Lower lobe of right lung (tissue), 2 donors: ENCODE measurements around the gene TTC23. TPM values are rescaled to one million over a fixed set of nuclear protein-coding genes. Genes with fewer than 3 reads are reported as not detected.

Experiments used
- ATAC-seq, 2 donors: fragments of 200-7000 bp; cut with Tn5 transposase; one replicate each; pipeline ENCODE4 v1.9.1; 2020 to 2022; ENCODE audit warnings: mild to moderate bottlenecking in 2 of 2, moderate library complexity in 2 of 2
- DNase-seq: peaks from one replicate; pipeline ENCODE4 v3.0.0-alpha.2; 2020
- H3K27ac ChIP-seq: fragments of 200-600 bp; one replicate; pipeline ENCODE4 v1.8.0; 2022
- H3K27me3 ChIP-seq: fragments of 200-600 bp; one replicate; pipeline ENCODE4 v1.8.0; 2022; ENCODE audit warnings: low read depth
- H3K36me3 ChIP-seq: fragments of 200-600 bp; one replicate; pipeline ENCODE4 v1.8.0; 2022; ENCODE audit warnings: mild to moderate bottlenecking
- H3K4me1 ChIP-seq: fragments of 200-600 bp; one replicate; pipeline ENCODE4 v1.8.0; 2022
- H3K4me3 ChIP-seq: fragments of 200-600 bp; one replicate; pipeline ENCODE4 v1.8.0; 2022; ENCODE audit warnings: mild to moderate bottlenecking
- H3K9me3 ChIP-seq: fragments of 200-600 bp; one replicate; pipeline ENCODE4 v1.8.0; 2022
- CTCF ChIP-seq: fragments of 200-600 bp; IDR thresholded peaks from one replicate; pipeline ENCODE4 v1.8.0; 2022; ENCODE audit warnings: antibody characterized with exemption, mild to moderate bottlenecking
- intact Hi-C: fragments of 100-400 bp; cut with DNase I; formaldehyde crosslinking; loops from one replicate; pipeline ENCODE4 v1.11.0; 2022
- total RNA-seq: library from RNA; stranded (reverse); fragmentation: NEBNext Ultra II Directional; extraction: Animal tissue kit (Norgen Biotek cat#: 25700); gene quantifications from one replicate; pipeline ENCODE4 v1.2.1, GENCODE V29; 2021
- donor health status: DM: no; HTN: yes; CAD: no; lungs with severe emphysema.

The TTC23 gene
- total RNA-seq, 1 donor from 2014 or later = 16.4 TPM

GRCh38 chr15:99154271-99154670, 95.1 kb downstream of the TTC23 start:
- no peaks in the 10 kb centered on the region for H3K4me1 ChIP-seq
- no peak overlapping the region for H3K27ac ChIP-seq
- no peaks in the 10 kb centered on the region for H3K27me3 ChIP-seq
- H3K9me3 ChIP-seq = no peaks in the 10 kb centered on the region
- ATAC-seq (no peak), DNase-seq (no peak)
- intact Hi-C loops = no loop called here
- no peak for TF ChIP-seq CTCF
- no peak overlapping the region for H3K4me3 ChIP-seq
- H3K36me3 ChIP-seq = no peaks in the 10 kb centered on the region

- no peaks in the 10 kb centered on the region for H3K27me3 ChIP-seq
- H3K27ac ChIP-seq = no peak overlapping the region
- intact Hi-C loops = no loop called here
- no peak for ATAC-seq
- DNase-seq = no peak
- peaks cover 5% of the 10 kb centered on the region for H3K36me3 ChIP-seq
- no peaks in the 10 kb centered on the region for H3K9me3 ChIP-seq
- no peak for TF ChIP-seq CTCF
- H3K4me1 ChIP-seq = no peaks in the 10 kb centered on the region
- H3K4me3 ChIP-seq = no peak overlapping the region
Measured at GRCh38 chr15:99153026-99153535, 96.3 kb downstream of the TTC23 start.

- H3K27ac ChIP-seq = no peak overlapping the region
- no peak for TF ChIP-seq CTCF
Measured at GRCh38 chr15:99151156-99151555, 98.2 kb downstream of the TTC23 start.

GRCh38 chr15:99149366-99149765, 100.0 kb downstream of the TTC23 start:
- Histone ChIP-seq H3K9me3 (no peaks in the 10 kb centered on the region), H3K4me1 (no peaks in the 10 kb centered on the region), H3K36me3 (peaks cover 5% of the 10 kb centered on the region), H3K27me3 (no peaks in the 10 kb centered on the region), H3K4me3 (no peak overlapping the region), H3K27ac (no peak overlapping the region)
- ATAC-seq = no peak
- TF ChIP-seq CTCF = no peak
- DNase-seq = no peak
- intact Hi-C loops = no loop called here

More at GRCh38 chr15:99151156-99151555, 98.2 kb downstream of the TTC23 start:
- intact Hi-C loops = no loop called here
- H3K9me3 ChIP-seq = no peaks in the 10 kb centered on the region
- no peaks in the 10 kb centered on the region for H3K27me3 ChIP-seq
- DNase-seq = no peak
- no peaks in the 10 kb centered on the region for H3K4me1 ChIP-seq
- H3K36me3 ChIP-seq = peaks cover 5% of the 10 kb centered on the region
- no peak overlapping the region for H3K4me3 ChIP-seq
- ATAC-seq = no peak

- DNase-seq = no peak
- Histone ChIP-seq H3K27ac (no peak overlapping the region), H3K36me3 (peaks cover 5% of the 10 kb centered on the region), H3K4me1 (peaks cover under 1% of the 10 kb centered on the region), H3K9me3 (no peaks in the 10 kb centered on the region), H3K27me3 (no peaks in the 10 kb centered on the region), H3K4me3 (no peak overlapping the region)
- ATAC-seq = no peak
- intact Hi-C loops = no loop called here
- no peak for TF ChIP-seq CTCF
Measured at GRCh38 chr15:99148851-99149276, 100.5 kb downstream of the TTC23 start.
